ENCODE data around the gene BCL2. TPM values are rescaled to one million over a fixed set of nuclear protein-coding genes. Genes with fewer than 3 reads are reported as not detected.

Gene BCL2
- total RNA-seq, 1 donor from 2014 or later = 39.1 TPM

- no peak overlapping the region for H3K4me3 ChIP-seq (ENCODE audit: low read length in 3 of 3)
- no peaks in the 10 kb centered on the region for H3K27me3 ChIP-seq (ENCODE audit: control insufficient read depth in 3 of 3, insufficient read depth in 3 of 3, low read length in 3 of 3)
- no peak overlapping the region for H3K27ac ChIP-seq (ENCODE audit: low read depth, low read length)
- no peaks in the 10 kb centered on the region for H3K36me3 ChIP-seq (ENCODE audit: control insufficient read depth in 3 of 3, insufficient read depth in 3 of 3, low read length in 3 of 3)
- no peaks in the 10 kb centered on the region for H3K9me3 ChIP-seq (ENCODE audit: control insufficient read depth in 3 of 3, low read length in 3 of 3)
- peaks cover 25 to 39% (median 32%) of the 10 kb centered on the region in 3 donors for H3K4me1 ChIP-seq (ENCODE audit: control insufficient read depth in 3 of 3, insufficient read depth in 3 of 3, low read length in 3 of 3)
- H3K9ac ChIP-seq (ENCODE audit: low read depth in 1 of 3, low read length in 3 of 3) = no peak overlapping the region
Measured at GRCh38 chr18:63288311-63288710, 31.3 kb downstream of the BCL2 start.

GRCh38 chr18:63287691-63288220, 31.8 kb downstream of the BCL2 start:
- Histone ChIP-seq H3K9me3 (ENCODE audit: control insufficient read depth in 3 of 3, low read length in 3 of 3) (no peaks in the 10 kb centered on the region), H3K9ac (ENCODE audit: low read depth in 1 of 3, low read length in 3 of 3) (no peak overlapping the region), H3K36me3 (ENCODE audit: control insufficient read depth in 3 of 3, insufficient read depth in 3 of 3, low read length in 3 of 3) (no peaks in the 10 kb centered on the region), H3K4me3 (ENCODE audit: low read length in 3 of 3) (no peak overlapping the region), H3K27ac (ENCODE audit: low read depth, low read length) (no peak overlapping the region), H3K4me1 (ENCODE audit: control insufficient read depth in 3 of 3, insufficient read depth in 3 of 3, low read length in 3 of 3) (peaks cover 20 to 34% (median 27%) of the 10 kb centered on the region in 3 donors), H3K27me3 (ENCODE audit: control insufficient read depth in 3 of 3, insufficient read depth in 3 of 3, low read length in 3 of 3) (no peaks in the 10 kb centered on the region)

- Histone ChIP-seq H3K9me3 (ENCODE audit: control insufficient read depth in 3 of 3, low read length in 3 of 3) (no peaks in the 10 kb centered on the region), H3K4me1 (ENCODE audit: control insufficient read depth in 3 of 3, insufficient read depth in 3 of 3, low read length in 3 of 3) (peaks cover 14 to 30% (median 21%) of the 10 kb centered on the region in 3 donors), H3K9ac (ENCODE audit: low read depth in 1 of 3, low read length in 3 of 3) (no peak overlapping the region), H3K27ac (ENCODE audit: low read depth, low read length) (no peak overlapping the region), H3K27me3 (ENCODE audit: control insufficient read depth in 3 of 3, insufficient read depth in 3 of 3, low read length in 3 of 3) (no peaks in the 10 kb centered on the region), H3K4me3 (ENCODE audit: low read length in 3 of 3) (no peak overlapping the region), H3K36me3 (ENCODE audit: control insufficient read depth in 3 of 3, insufficient read depth in 3 of 3, low read length in 3 of 3) (no peaks in the 10 kb centered on the region)
Measured at GRCh38 chr18:63286926-63287325, 32.6 kb downstream of the BCL2 start.

- H3K27ac ChIP-seq (ENCODE audit: low read depth, low read length) = no peak overlapping the region
- H3K4me1 ChIP-seq (ENCODE audit: control insufficient read depth in 3 of 3, insufficient read depth in 3 of 3, low read length in 3 of 3) = peaks cover 4 to 21% (median 8%) of the 10 kb centered on the region in 3 donors
Measured at GRCh38 chr18:63284827-63285733, 34.5 kb downstream of the BCL2 start.

GRCh38 chr18:63284173-63284799, 35.3 kb downstream of the BCL2 start:
- no peaks in the 10 kb centered on the region for H3K9me3 ChIP-seq (ENCODE audit: control insufficient read depth in 3 of 3, low read length in 3 of 3)
- no peaks in the 10 kb centered on the region for H3K27me3 ChIP-seq (ENCODE audit: control insufficient read depth in 3 of 3, insufficient read depth in 3 of 3, low read length in 3 of 3)
- H3K4me1 ChIP-seq (ENCODE audit: control insufficient read depth in 3 of 3, insufficient read depth in 3 of 3, low read length in 3 of 3) = peaks cover 6 to 23% (median 8%) of the 10 kb centered on the region in 3 donors
- no peak overlapping the region for H3K27ac ChIP-seq (ENCODE audit: low read depth, low read length)
- H3K36me3 ChIP-seq (ENCODE audit: control insufficient read depth in 3 of 3, insufficient read depth in 3 of 3, low read length in 3 of 3) = no peaks in the 10 kb centered on the region
- H3K9ac ChIP-seq (ENCODE audit: low read depth in 1 of 3, low read length in 3 of 3) = no peak overlapping the region
- H3K4me3 ChIP-seq (ENCODE audit: low read length in 3 of 3) = no peak overlapping the region

More at GRCh38 chr18:63284827-63285733, 34.5 kb downstream of the BCL2 start:
- H3K36me3 ChIP-seq (ENCODE audit: control insufficient read depth in 3 of 3, insufficient read depth in 3 of 3, low read length in 3 of 3) = no peaks in the 10 kb centered on the region
- H3K27me3 ChIP-seq (ENCODE audit: control insufficient read depth in 3 of 3, insufficient read depth in 3 of 3, low read length in 3 of 3) = no peaks in the 10 kb centered on the region
- no peak overlapping the region for H3K4me3 ChIP-seq (ENCODE audit: low read length in 3 of 3)
- H3K9me3 ChIP-seq (ENCODE audit: control insufficient read depth in 3 of 3, low read length in 3 of 3) = no peaks in the 10 kb centered on the region
- H3K9ac ChIP-seq (ENCODE audit: low read depth in 1 of 3, low read length in 3 of 3) = no peak overlapping the region

- Histone ChIP-seq H3K27me3 (ENCODE audit: control insufficient read depth in 3 of 3, insufficient read depth in 3 of 3, low read length in 3 of 3) (no peaks in the 10 kb centered on the region), H3K36me3 (ENCODE audit: control insufficient read depth in 3 of 3, insufficient read depth in 3 of 3, low read length in 3 of 3) (no peaks in the 10 kb centered on the region), H3K9me3 (ENCODE audit: control insufficient read depth in 3 of 3, low read length in 3 of 3) (no peaks in the 10 kb centered on the region), H3K9ac (ENCODE audit: low read depth in 1 of 3, low read length in 3 of 3) (no peak overlapping the region), H3K4me1 (ENCODE audit: control insufficient read depth in 3 of 3, insufficient read depth in 3 of 3, low read length in 3 of 3) (peaks cover 5 to 27% (median 8%) of the 10 kb centered on the region in 3 donors), H3K27ac (ENCODE audit: low read depth, low read length) (no peak overlapping the region), H3K4me3 (ENCODE audit: low read length in 3 of 3) (no peak overlapping the region)
Measured at GRCh38 chr18:63283305-63284094, 36.1 kb downstream of the BCL2 start.

GRCh38 chr18:63282793-63283192, 36.8 kb downstream of the BCL2 start:
- Histone ChIP-seq H3K27me3 (ENCODE audit: control insufficient read depth in 3 of 3, insufficient read depth in 3 of 3, low read length in 3 of 3) (no peaks in the 10 kb centered on the region), H3K4me3 (ENCODE audit: low read length in 3 of 3) (no peak overlapping the region), H3K9me3 (ENCODE audit: control insufficient read depth in 3 of 3, low read length in 3 of 3) (no peaks in the 10 kb centered on the region), H3K36me3 (ENCODE audit: control insufficient read depth in 3 of 3, insufficient read depth in 3 of 3, low read length in 3 of 3) (no peaks in the 10 kb centered on the region), H3K27ac (ENCODE audit: low read depth, low read length) (no peak overlapping the region), H3K4me1 (ENCODE audit: control insufficient read depth in 3 of 3, insufficient read depth in 3 of 3, low read length in 3 of 3) (peaks cover 6 to 23% (median 8%) of the 10 kb centered on the region in 3 donors), H3K9ac (ENCODE audit: low read depth in 1 of 3, low read length in 3 of 3) (no peak overlapping the region)

GRCh38 chr18:63273222-63273927, 46.2 kb downstream of the BCL2 start:
- H3K4me3 ChIP-seq (ENCODE audit: low read length in 3 of 3) = peak overlapping the region in 2 of 3 donors; percentile 7 to 62
- no peaks in the 10 kb centered on the region for H3K36me3 ChIP-seq (ENCODE audit: control insufficient read depth in 3 of 3, insufficient read depth in 3 of 3, low read length in 3 of 3)
- H3K9ac ChIP-seq (ENCODE audit: low read depth in 1 of 3, low read length in 3 of 3) = peak overlapping the region in 2 of 3 donors; percentile 47 to 63
- no peaks in the 10 kb centered on the region for H3K27me3 ChIP-seq (ENCODE audit: control insufficient read depth in 3 of 3, insufficient read depth in 3 of 3, low read length in 3 of 3)
- peaks cover 9 to 20% (median 15%) of the 10 kb centered on the region in 3 donors for H3K4me1 ChIP-seq (ENCODE audit: control insufficient read depth in 3 of 3, insufficient read depth in 3 of 3, low read length in 3 of 3)
- H3K27ac ChIP-seq (ENCODE audit: low read depth, low read length) = peak overlapping the region; percentile 82
- H3K9me3 ChIP-seq (ENCODE audit: control insufficient read depth in 3 of 3, low read length in 3 of 3) = no peaks in the 10 kb centered on the region

- peak overlapping the region; percentile 42 to 62 (median 49) for H3K4me3 ChIP-seq (ENCODE audit: low read length in 3 of 3)
- peaks cover 9 to 18% (median 15%) of the 10 kb centered on the region in 3 donors for H3K4me1 ChIP-seq (ENCODE audit: control insufficient read depth in 3 of 3, insufficient read depth in 3 of 3, low read length in 3 of 3)
- no peaks in the 10 kb centered on the region for H3K27me3 ChIP-seq (ENCODE audit: control insufficient read depth in 3 of 3, insufficient read depth in 3 of 3, low read length in 3 of 3)
- H3K27ac ChIP-seq (ENCODE audit: low read depth, low read length) = peak overlapping the region; percentile 82
- no peaks in the 10 kb centered on the region for H3K9me3 ChIP-seq (ENCODE audit: control insufficient read depth in 3 of 3, low read length in 3 of 3)
- no peaks in the 10 kb centered on the region for H3K36me3 ChIP-seq (ENCODE audit: control insufficient read depth in 3 of 3, insufficient read depth in 3 of 3, low read length in 3 of 3)
- H3K9ac ChIP-seq (ENCODE audit: low read depth in 1 of 3, low read length in 3 of 3) = peak overlapping the region; percentile 47 to 76 (median 63)
Measured at GRCh38 chr18:63272638-63273037, 46.9 kb downstream of the BCL2 start.

Measured in skeletal muscle tissue (tissue), 4 donors.